ENCODE measurements around the gene APBA2. TPM values are rescaled to one million over a fixed set of nuclear protein-coding genes. Genes with fewer than 3 reads are reported as not detected.

Gene APBA2
- total and polyA plus RNA-seq, 10 of the 15 experiments (the other 5 are each of a cell fraction or from before 2014, with no cell fraction given): 0.06 to 0.26 (median 0.07) TPM; not detected in 7

DNA sequence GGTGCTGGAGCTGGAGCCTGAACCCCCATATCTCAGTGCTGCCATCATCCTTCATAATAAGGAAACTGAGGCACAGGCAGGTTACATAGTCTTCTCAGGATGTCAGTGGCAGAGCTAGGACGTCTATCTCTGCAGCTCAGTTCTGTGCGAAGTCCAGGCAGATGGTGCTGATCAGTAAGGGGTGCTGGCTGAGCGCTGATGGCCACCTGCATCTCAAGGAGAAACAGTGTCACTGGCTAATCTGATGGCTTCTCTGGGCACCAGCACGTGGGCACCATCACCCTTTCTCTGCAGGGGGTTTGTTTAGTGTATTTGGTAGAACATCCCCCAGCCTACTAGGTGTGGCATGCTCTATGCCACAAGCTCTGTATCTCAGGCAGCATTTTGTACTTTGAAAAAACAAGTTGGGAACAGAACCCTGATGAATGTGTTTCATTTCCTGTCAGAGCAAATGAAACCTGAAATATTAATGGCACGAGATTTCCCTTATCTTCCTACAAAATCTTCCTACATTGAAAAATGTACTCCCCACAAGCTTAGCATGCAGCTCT is 35.1 kb downstream of the APBA2 start:
- H3K36me3 ChIP-seq (ENCODE audit: control insufficient read depth in 2 of 2, insufficient read depth in 2 of 2, low read length in 1 of 2): no peaks in the 10 kb centered on the region
- no peak for ATAC-seq
- no peak overlapping the region for H2AFZ ChIP-seq (ENCODE audit: control insufficient read depth, low read depth, low read length)
- H3K27me3 ChIP-seq (replicated peaks in 1 of 2; ENCODE audit: control insufficient read depth in 2 of 2, insufficient read depth in 2 of 2, low read length in 1 of 2): no peaks in the 10 kb centered on the region; a peak in 1 of 4 replicates
- no peaks in the 10 kb centered on the region for H3K9me3 ChIP-seq (replicated peaks; ENCODE audit: control insufficient read depth, insufficient read depth, low read length)
- H3K4me3 ChIP-seq: no peak overlapping the region
- H3K4me1 ChIP-seq (ENCODE audit: control insufficient read depth, insufficient read depth, low read length): no peaks in the 10 kb centered on the region
- no peak for FAIRE-seq
- DNase-seq (ENCODE audit: low read depth, low spot score): no peak
- POLR2A ChIA-PET: no interaction called here
- H3K27ac ChIP-seq (ENCODE audit: control insufficient read depth, insufficient read depth): no peak overlapping the region
- H3K9ac ChIP-seq (ENCODE audit: control insufficient read depth, insufficient read depth, low read length): no peak overlapping the region
- TF ChIP-seq YBX1 (IDR thresholded peaks at IDR 0.05) (no peak), KAT2A (conservative IDR thresholded peaks at IDR 0.05; ENCODE audit: control insufficient read depth, low read depth, low read length) (no peak), BACH1 (IDR thresholded peaks at IDR 0.05; ENCODE audit: borderline replicate concordance) (no peak), TCF12 (IDR thresholded peaks at IDR 0.05; ENCODE audit: low read depth, low read length) (no peak), DPF2 (IDR thresholded peaks at IDR 0.05) (no peak), SMAD5 (IDR thresholded peaks at IDR 0.05; ENCODE audit: low read depth) (no peak), POU2F2 (IDR thresholded peaks at IDR 0.05; ENCODE audit: borderline replicate concordance, low read depth, low read length) (no peak), IKZF2 (IDR thresholded peaks at IDR 0.05) (no peak), SREBF1 (IDR thresholded peaks at IDR 0.05; ENCODE audit: low read length) (no peak), ZNF274 (IDR thresholded peaks at IDR 0.05; ENCODE audit: insufficient read depth, insufficient read length) (no peak), ATF7 (IDR thresholded peaks at IDR 0.05; ENCODE audit: low read depth) (no peak), SUZ12 (IDR thresholded peaks at IDR 0.05; ENCODE audit: unreplicated experiment) (no peak), SMC3 (IDR thresholded peaks at IDR 0.05; ENCODE audit: borderline replicate concordance, low read length) (no peak)
- TF ChIP-seq, protein P1, sequence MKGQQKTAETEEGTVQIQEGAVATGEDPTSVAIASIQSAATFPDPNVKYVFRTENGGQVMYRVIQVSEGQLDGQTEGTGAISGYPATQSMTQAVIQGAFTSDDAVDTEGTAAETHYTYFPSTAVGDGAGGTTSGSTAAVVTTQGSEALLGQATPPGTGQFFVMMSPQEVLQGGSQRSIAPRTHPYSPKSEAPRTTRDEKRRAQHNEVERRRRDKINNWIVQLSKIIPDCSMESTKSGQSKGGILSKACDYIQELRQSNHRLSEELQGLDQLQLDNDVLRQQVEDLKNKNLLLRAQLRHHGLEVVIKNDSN (IDR thresholded peaks at IDR 0.05; ENCODE audit: borderline replicate concordance, extremely low read length, insufficient read depth, low read depth, low read length): no peak
- TF ChIP-seq, protein P2, sequence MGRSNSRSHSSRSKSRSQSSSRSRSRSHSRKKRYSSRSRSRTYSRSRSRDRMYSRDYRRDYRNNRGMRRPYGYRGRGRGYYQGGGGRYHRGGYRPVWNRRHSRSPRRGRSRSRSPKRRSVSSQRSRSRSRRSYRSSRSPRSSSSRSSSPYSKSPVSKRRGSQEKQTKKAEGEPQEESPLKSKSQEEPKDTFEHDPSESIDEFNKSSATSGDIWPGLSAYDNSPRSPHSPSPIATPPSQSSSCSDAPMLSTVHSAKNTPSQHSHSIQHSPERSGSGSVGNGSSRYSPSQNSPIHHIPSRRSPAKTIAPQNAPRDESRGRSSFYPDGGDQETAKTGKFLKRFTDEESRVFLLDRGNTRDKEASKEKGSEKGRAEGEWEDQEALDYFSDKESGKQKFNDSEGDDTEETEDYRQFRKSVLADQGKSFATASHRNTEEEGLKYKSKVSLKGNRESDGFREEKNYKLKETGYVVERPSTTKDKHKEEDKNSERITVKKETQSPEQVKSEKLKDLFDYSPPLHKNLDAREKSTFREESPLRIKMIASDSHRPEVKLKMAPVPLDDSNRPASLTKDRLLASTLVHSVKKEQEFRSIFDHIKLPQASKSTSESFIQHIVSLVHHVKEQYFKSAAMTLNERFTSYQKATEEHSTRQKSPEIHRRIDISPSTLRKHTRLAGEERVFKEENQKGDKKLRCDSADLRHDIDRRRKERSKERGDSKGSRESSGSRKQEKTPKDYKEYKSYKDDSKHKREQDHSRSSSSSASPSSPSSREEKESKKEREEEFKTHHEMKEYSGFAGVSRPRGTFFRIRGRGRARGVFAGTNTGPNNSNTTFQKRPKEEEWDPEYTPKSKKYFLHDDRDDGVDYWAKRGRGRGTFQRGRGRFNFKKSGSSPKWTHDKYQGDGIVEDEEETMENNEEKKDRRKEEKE (IDR thresholded peaks at IDR 0.05): no peak
- TF ChIP-seq, protein P3, sequence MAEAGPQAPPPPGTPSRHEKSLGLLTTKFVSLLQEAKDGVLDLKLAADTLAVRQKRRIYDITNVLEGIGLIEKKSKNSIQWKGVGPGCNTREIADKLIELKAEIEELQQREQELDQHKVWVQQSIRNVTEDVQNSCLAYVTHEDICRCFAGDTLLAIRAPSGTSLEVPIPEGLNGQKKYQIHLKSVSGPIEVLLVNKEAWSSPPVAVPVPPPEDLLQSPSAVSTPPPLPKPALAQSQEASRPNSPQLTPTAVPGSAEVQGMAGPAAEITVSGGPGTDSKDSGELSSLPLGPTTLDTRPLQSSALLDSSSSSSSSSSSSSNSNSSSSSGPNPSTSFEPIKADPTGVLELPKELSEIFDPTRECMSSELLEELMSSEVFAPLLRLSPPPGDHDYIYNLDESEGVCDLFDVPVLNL (IDR thresholded peaks at IDR 0.05; ENCODE audit: low read depth, low read length): no peak
- RAD21 ChIA-PET (ENCODE audit: unreplicated experiment): no interaction called here
- WGBS (ENCODE audit: insufficient coverage, insufficient replicate concordance, low lambda C conversion rate, missing lambda C conversion rate): 25% methylated on average over 5 of the region's 5 CpGs
- no peak overlapping the region for H3K4me2 ChIP-seq (ENCODE audit: control insufficient read depth, insufficient read depth)
- intact Hi-C loops (cut with micrococcal nuclease; ENCODE audit: unreplicated experiment) (no loop called here), in situ Hi-C loops (cut with MboI) (no loop called here)
- CTCF ChIA-PET: no interaction called here
- SMC1A ChIA-PET (ENCODE audit: uncharacterized antibody, unreplicated experiment): no interaction called here
- H3K79me2 ChIP-seq (ENCODE audit: control insufficient read depth, insufficient read depth, low read length): no peaks in the 10 kb centered on the region
- no peaks in the 10 kb centered on the region for H4K20me1 ChIP-seq (ENCODE audit: control insufficient read depth, insufficient read depth)
- BruUV-seq (replicated peaks): no TSS peak
